H1 (cell line): Measurements from ENCODE around the gene NFASC. TPM values are rescaled to one million over a fixed set of nuclear protein-coding genes. Genes with fewer than 3 reads are reported as not detected.

Source experiments
- CEBPB ChIP-seq: IDR thresholded peaks from 2 replicates; pipeline ENCODE4 v1.6.1; 2012; ENCODE audit warnings: low read depth, low read length
- CHD1 ChIP-seq: IDR thresholded peaks from 2 replicates; pipeline ENCODE4 v1.6.1; 2012; ENCODE audit warnings: low read depth, low read length, improper control_type of control experiment
- CREB1 ChIP-seq: IDR thresholded peaks from 2 replicates; pipeline ENCODE4 v1.6.1; 2012; ENCODE audit warnings: inconsistent platforms
- GTF2F1 ChIP-seq: IDR thresholded peaks from 2 replicates; pipeline ENCODE4 v1.6.1; 2012; ENCODE audit warnings: low read depth, low read length, improper control_type of control experiment, borderline replicate concordance
- JUND ChIP-seq: IDR thresholded peaks from 2 replicates; pipeline ENCODE4 v1.6.1; 2011; ENCODE audit warnings: mild to moderate bottlenecking, improper control_type of control experiment, low read length
- SIRT6 ChIP-seq: IDR thresholded peaks from one replicate; pipeline ENCODE4 v1.7.1; 2012; ENCODE audit warnings: low read length, inconsistent platforms
- SP4 ChIP-seq: IDR thresholded peaks from 2 replicates; pipeline ENCODE4 v1.6.1; 2012; ENCODE audit warnings: low read length, inconsistent platforms
- polyA plus RNA-seq, 7 experiments: library from polyadenylated mRNA; depleted of rRNA in 3 of 7; stranded (reverse) in 5 of 7; unstranded in 2 of 7; fragments of >200 nt in 5 of 7; fragments of 200-250 nt in 2 of 7; gene quantifications; 1 replicate in 5 of 7; 2 replicates in 1 of 7; 4 replicates in 1 of 7; pipeline versions ENCODE4 v1.2.1 to v1.2.3, GENCODE V29; 2011 to 2013; ENCODE audit warnings: missing spikeins in 2 of 7, mixed read lengths in 2 of 7
- total RNA-seq: library from RNA; stranded (reverse); fragmentation: NEBNext Ultra II Directional; extraction: Animal tissue kit (Norgen Biotek cat#: 25700); gene quantifications from 2 replicates; pipeline ENCODE4 v1.2.1, GENCODE V29; 2021

NFASC gene
- total and polyA plus RNA-seq, 2 of the 8 experiments (the other 6 are each of a cell fraction or from before 2014, with no cell fraction given), result 5.0 to 15.2 TPM

- no peak for TF ChIP-seq GTF2F1
- no peak for TF ChIP-seq SP4
- no peak for TF ChIP-seq CHD1
- TF ChIP-seq SIRT6, result no peak
- no peak for TF ChIP-seq JUND
- TF ChIP-seq CREB1, result no peak
- TF ChIP-seq CEBPB, result no peak
Observed at GRCh38 chr1:204975021-204975420, 104.4 kb downstream of the NFASC start (continued).
